ENCODE data around the gene NFIB.

The NFIB gene

GRCh38 chr9:14344053-14344524, 30.1 kb upstream of the NFIB start:
- DNase-seq: no peak

DNA sequence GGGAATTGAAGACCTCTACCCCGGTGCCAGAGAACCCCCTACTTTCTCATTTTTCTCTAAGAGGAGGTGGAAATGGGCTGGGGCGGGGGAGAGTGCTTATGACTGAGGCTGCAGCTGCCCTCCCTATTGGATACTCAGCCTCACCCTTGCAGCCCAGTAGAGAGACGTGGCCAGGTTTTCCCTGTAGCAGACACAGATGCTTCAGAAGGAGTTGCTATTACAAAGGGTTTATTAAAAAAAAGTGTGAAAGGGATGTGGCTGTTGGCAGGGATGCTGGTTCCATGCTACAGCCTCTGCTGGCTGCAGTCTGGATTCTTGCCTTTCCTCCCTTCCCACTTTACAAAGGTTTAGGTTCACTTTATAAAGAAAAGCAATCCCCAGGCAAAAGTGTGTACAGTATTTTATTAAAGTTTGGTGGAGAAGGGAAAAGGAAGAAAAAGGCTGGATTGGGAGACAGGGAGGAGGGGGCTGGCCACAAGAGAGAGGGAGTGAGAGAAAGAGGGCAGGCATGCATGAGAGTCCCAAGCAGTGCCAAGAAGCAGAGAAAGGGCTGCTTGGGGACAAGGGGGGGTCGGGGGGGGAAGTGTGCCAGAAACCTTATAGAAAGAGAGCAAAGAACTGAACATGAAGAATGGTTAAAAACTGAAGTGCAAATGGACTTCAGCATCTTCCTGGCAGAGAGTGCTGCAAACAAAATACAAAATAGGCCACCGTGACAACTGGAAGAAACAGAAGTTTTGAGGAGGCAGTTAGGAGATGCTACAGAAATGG, 29.5 kb upstream of the NFIB start:
- no peak for DNase-seq

DNA sequence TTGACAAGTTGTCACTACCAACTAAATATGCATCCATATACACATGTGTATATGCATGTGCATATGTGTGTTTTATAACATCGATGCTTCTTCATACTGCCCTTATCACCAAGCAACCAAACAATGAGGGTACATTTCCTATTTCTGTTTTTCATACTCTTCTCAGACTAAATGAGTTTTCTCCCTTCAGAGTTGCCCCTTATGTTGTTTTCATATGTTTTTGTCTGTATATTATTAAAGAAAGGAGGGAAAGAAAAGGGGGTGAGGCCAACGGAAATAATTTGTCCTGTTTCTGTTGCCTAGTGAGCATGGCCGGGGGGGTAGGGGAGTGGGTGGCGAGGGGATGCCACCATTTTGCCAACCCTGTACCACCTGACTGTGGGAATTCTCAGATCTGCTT, 28.8 kb upstream of the NFIB start:
- no peak for DNase-seq

DNA sequence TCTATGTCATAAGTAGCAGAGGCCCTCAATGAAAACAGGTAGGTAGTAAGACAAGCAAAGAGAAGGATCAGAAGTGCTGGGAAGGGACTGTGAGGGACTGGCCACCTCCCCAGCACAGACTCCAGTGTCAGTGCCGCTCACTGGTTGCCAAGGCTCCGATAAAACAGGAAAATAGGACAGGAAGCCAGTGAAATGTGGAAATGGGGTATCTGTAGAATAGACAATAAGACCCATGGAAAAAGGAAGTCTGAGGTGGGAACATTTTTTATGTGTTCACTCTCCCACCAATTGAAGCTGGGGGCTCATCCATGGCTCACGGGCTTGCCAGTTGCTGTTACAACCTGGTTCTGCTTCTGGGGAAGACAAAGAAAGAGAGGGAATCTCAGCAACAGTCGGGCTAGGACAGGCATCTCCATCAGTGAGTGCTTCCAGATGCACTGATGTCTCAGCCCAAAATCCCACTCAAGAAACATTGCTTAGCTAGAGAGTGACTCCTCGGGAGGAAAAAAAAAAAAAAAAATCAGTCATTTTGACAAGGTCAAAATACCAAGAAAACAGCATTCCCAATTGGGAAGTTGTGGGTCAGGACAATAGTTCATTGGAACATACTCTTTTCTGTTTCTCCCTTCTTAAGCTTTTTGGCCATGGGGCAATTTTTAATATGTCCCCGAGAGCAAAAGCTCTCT, 27.6 kb upstream of the NFIB start:
- no peak for DNase-seq

- no peak for DNase-seq
Observed at GRCh38 chr9:14340994-14341393, 27.1 kb upstream of the NFIB start.

- DNase-seq: no peak
Observed at GRCh38 chr9:14340219-14340873, 26.4 kb upstream of the NFIB start.

GRCh38 chr9:14339746-14340145, 25.8 kb upstream of the NFIB start:
- DNase-seq: no peak

DNA sequence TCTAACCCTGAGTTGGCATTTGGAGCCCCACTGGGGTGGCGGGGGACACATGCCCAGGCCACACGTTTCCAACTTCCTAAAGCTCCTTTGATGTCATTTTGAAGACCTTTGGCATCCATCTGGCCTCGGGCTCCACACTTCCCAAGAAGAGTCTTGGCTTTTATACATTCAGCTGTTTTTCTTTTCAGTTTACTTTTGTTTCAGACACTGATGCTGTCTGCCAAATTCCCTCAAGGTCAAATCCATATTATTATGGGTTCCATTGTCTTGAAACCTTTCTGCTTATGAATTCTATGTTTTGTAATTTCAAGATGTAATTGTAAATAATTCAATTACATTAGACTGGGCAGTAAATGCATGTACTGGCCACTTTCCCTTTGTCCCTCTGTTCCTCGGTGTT, 23.7 kb upstream of the NFIB start:
- DNase-seq: no peak

GRCh38 chr9:14336244-14336643, 22.3 kb upstream of the NFIB start:
- no peak for DNase-seq

GRCh38 chr9:14331120-14331519, 17.2 kb upstream of the NFIB start:
- DNase-seq: no peak

GRCh38 chr9:14327036-14327435, 13.1 kb upstream of the NFIB start:
- no peak for DNase-seq

DNA sequence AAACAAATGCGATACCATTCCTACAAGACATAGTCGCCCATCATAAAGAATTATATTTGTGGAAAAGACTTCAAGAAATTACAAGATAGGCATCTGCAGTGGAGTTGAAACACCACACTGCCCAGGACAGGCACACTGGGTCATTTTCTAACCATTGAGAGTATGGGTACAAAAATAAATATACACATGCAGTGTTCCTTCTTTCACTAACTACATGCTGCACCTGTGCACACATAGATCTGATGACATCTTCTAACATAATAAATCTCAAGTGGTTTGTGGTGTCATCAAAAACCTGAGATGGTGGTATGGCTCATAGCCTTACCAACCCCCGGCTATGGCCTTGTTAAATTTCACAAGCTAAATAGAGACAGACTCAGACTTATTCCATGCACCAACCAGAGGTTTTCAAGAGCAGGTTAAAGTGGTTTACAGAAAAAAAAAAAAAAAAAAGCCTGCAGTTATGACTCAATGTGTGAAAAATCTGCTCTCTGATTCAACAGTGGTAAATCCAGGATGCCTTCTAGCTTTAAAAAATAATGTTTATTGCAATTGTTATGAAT, 12.4 kb upstream of the NFIB start:
- no peak for DNase-seq

- DNase-seq: no peak
Observed at GRCh38 chr9:14325147-14325546, 11.2 kb upstream of the NFIB start.

- no peak for DNase-seq
Observed at GRCh38 chr9:14323985-14324650, 10.2 kb upstream of the NFIB start.

DNA sequence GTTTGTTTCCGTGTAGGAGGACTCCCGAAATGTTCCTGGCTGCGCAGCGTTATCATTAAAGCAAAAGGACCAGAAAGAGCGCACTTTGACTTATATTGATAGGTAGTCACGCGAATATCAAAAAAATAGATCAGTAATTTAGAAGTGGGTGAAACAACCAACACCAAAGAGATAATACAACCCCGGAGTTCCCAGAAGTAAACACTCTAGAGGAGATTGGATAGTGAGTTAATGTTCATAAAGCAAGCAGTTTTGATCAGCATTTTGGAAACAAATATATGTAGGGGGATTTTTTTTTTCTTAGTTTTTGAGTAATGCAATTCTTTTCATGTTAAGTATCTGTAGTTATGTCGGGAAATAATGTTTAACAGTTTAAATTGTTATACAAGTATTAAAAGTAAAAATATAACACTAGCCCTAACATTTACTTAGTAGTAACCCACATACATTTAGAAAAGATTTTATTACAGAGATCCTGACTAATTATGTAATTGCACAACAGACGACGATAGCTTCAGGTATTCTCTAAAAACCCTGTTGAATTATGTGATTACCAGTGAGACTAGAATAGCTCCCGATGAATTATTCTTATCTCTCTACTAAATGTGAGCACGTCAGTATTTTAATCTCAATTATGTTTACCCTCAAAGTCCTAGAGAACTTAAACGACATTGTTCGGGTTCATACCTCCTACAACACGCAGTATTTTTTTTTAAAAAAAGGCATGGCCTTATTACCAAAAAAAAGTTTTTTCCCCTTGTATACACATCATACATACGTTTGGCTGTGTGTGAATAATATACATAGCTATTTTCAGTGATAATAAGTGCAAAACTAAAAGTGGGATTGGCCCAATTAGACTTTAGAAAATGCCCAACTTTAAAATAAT, 9.4 kb upstream of the NFIB start:
- no peak for DNase-seq

- DNase-seq: peak; percentile 91
Observed at GRCh38 chr9:14322211-14323082, 8.5 kb upstream of the NFIB start.

DNA sequence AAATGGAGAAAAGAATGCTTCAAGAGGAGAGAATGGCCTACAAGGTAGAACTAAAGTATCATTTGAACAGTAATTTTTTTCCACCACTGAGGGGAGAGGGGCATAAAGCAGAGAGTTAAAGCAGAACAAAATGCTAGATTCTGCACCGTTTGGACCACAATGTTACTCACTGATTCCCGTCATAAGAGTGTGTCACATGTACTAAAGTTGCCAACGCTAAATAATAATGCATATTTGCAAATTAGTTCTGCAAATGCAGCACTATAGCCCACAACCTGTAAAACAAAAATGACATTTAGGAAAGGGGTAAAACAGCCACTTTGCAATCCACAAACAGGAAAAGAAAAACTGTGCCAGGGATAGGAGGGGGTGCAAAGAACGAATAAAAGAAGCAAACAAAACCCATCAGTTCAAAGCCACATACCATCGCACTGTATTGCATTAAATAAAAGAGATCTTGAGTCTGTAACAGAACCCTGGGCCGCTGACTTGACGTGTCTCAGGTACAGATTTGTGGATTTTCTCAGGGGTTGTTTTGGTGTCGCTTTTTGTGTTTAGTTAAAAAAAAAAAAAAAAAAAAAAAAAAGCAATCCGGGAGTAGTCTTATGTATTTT, 7.7 kb upstream of the NFIB start:
- no peak for DNase-seq

GRCh38 chr9:14320271-14321181, 6.6 kb upstream of the NFIB start:
- no peak for DNase-seq

- no peak for DNase-seq
Observed at GRCh38 chr9:14318934-14319580, 5.1 kb upstream of the NFIB start.

All from activated effector memory CD4-positive, alpha-beta T cell treated with anti-CD3 and anti-CD28 coated beads, Interleukin-2, amount 50 U/mL, for 16 hours (primary cell).